D721Med (cell line): ENCODE data around the gene SIX3.

Experiments used
- DNase-seq: peaks from one replicate; pipeline ENCODE4 v3.0.0; 2011; ENCODE audit warnings: low spot score; ENCODE audit not compliant: insufficient read length
- FAIRE-seq: peaks from 2 replicates; lab custom pipeline; 2011; peaks lifted over from hg19 to GRCh38; lab: Jason Lieb, UNC
- CTCF ChIP-seq: IDR thresholded peaks from 2 replicates; pipeline ENCODE4 v1.5.1; 2012; ENCODE audit warnings: mild to moderate bottlenecking, control low read depth; ENCODE audit not compliant: insufficient read depth; ENCODE audit errors: missing control alignments

SIX3 gene

GRCh38 chr2:44941551-44942234 lies at the start of gene SIX3:
Gene SIX3, plus strand, starts transcription at chr2:44941702. Its CDS starts 403 bp downstream, at chr2:44942105.
- peak; percentile 70 for FAIRE-seq
- no peak for DNase-seq
- no peak for TF ChIP-seq CTCF

- no peak for DNase-seq
- FAIRE-seq, result no peak
- TF ChIP-seq CTCF, result no peak
Observed at GRCh38 chr2:44894058-44894457, 47.4 kb upstream of the SIX3 start.

- FAIRE-seq, result no peak
Observed at GRCh38 chr2:44895061-44895460, 46.4 kb upstream of the SIX3 start.

GRCh38 chr2:44897406-44897805 lies 44.1 kb upstream of the SIX3 start:
- TF ChIP-seq CTCF, result peak; percentile 41
- FAIRE-seq (no peak), DNase-seq (no peak)

More at GRCh38 chr2:44895061-44895460, 46.4 kb upstream of the SIX3 start:
- no peak for TF ChIP-seq CTCF
- DNase-seq, result no peak

GRCh38 chr2:44902217-44903137 lies 39.0 kb upstream of the SIX3 start:
- no peak for TF ChIP-seq CTCF
- FAIRE-seq (no peak), DNase-seq (no peak)

GRCh38 chr2:44904578-44904977 lies 36.9 kb upstream of the SIX3 start:
- DNase-seq, result no peak
- FAIRE-seq, result no peak
- TF ChIP-seq CTCF, result no peak
